GM19238 (cell line): Measurements from ENCODE around the gene SLC6A12.
A peak's percentile ranks its signal among the peaks of the same experiment; 100 is the strongest.

ENCODE experiments used
- DNase-seq: peaks from one replicate; pipeline ENCODE4 v3.0.0; 2011; ENCODE audit warnings: low spot score; ENCODE audit not compliant: insufficient read length

Gene SLC6A12

GRCh38 chr12:164207-164606 lies 49.8 kb downstream of the SLC6A12 start:
- no peak for DNase-seq

GRCh38 chr12:163406-163986 lies 50.5 kb downstream of the SLC6A12 start:
- no peak for DNase-seq

GRCh38 chr12:162467-163307 lies 51.3 kb downstream of the SLC6A12 start:
- no peak for DNase-seq

- no peak for DNase-seq
These were observed 52.1 kb downstream of the SLC6A12 start for GRCh38 chr12:161823-162222.

GRCh38 chr12:160858-161257 lies 53.1 kb downstream of the SLC6A12 start:
- DNase-seq: no peak

- DNase-seq: no peak
These were observed 54.7 kb downstream of the SLC6A12 start for GRCh38 chr12:159156-159782.

- no peak for DNase-seq
These were observed 56.3 kb downstream of the SLC6A12 start for GRCh38 chr12:157644-158043.

- DNase-seq: no peak
These were observed 57.0 kb downstream of the SLC6A12 start for GRCh38 chr12:156945-157344.

- no peak for DNase-seq
These were observed 58.3 kb downstream of the SLC6A12 start for GRCh38 chr12:155646-156045.

GRCh38 chr12:155006-155405 lies 59.0 kb downstream of the SLC6A12 start:
- DNase-seq: no peak

GRCh38 chr12:154058-154457 lies 59.9 kb downstream of the SLC6A12 start:
- no peak for DNase-seq

- DNase-seq: peak; percentile 76
These were observed 60.7 kb downstream of the SLC6A12 start for GRCh38 chr12:153080-153746.

GRCh38 chr12:152440-152839 lies 61.5 kb downstream of the SLC6A12 start:
- DNase-seq: no peak

GRCh38 chr12:151579-151978 lies 62.4 kb downstream of the SLC6A12 start:
- no peak for DNase-seq

GRCh38 chr12:148676-149416 lies 65.1 kb downstream of the SLC6A12 start:
- no peak for DNase-seq

- DNase-seq: no peak
These were observed 66.7 kb downstream of the SLC6A12 start for GRCh38 chr12:147242-147641.

- no peak for DNase-seq
These were observed 68.5 kb downstream of the SLC6A12 start for GRCh38 chr12:145369-145960.

- DNase-seq: no peak
These were observed 69.2 kb downstream of the SLC6A12 start for GRCh38 chr12:144650-145284.

GRCh38 chr12:143964-144649 lies 69.8 kb downstream of the SLC6A12 start:
- no peak for DNase-seq

- no peak for DNase-seq
These were observed 73.8 kb downstream of the SLC6A12 start for GRCh38 chr12:140162-140561.
